Parathyroid adenoma (tissue), 2 donors: ENCODE data around the gene KRT3.

Experiments used
- H2AFZ ChIP-seq: fragments of 300-600 bp; sonication (generic); one replicate; pipeline ENCODE4 v1.7.0; 2017; ENCODE audit warnings: antibody characterized with exemption, mild to moderate bottlenecking
- H3K27ac ChIP-seq: fragments of 300-600 bp; sonication (generic); one replicate; pipeline ENCODE4 v1.7.0; 2017
- H3K27me3 ChIP-seq: fragments of 300-600 bp; sonication (generic); one replicate; pipeline ENCODE4 v1.7.0; 2017; ENCODE audit warnings: low read length; ENCODE audit not compliant: control insufficient read depth, insufficient read depth
- H3K36me3 ChIP-seq: fragments of 300-600 bp; sonication (generic); one replicate; pipeline ENCODE4 v1.7.0; 2017; ENCODE audit warnings: low read length; ENCODE audit not compliant: control insufficient read depth, insufficient read depth
- H3K4me1 ChIP-seq: fragments of 300-600 bp; sonication (generic); one replicate; pipeline ENCODE4 v1.7.0; 2017; ENCODE audit warnings: control low read depth
- H3K4me2 ChIP-seq: fragments of 300-600 bp; sonication (generic); one replicate; pipeline ENCODE4 v1.7.0; 2017; ENCODE audit warnings: low read length
- H3K4me3 ChIP-seq: fragments of 300-600 bp; sonication (generic); one replicate; pipeline ENCODE4 v1.7.0; 2017; ENCODE audit warnings: low read depth, low read length
- H3K79me2 ChIP-seq: fragments of 300-600 bp; sonication (generic); one replicate; pipeline ENCODE4 v1.7.0; 2017; ENCODE audit warnings: control low read depth
- H3K9ac ChIP-seq: fragments of 300-600 bp; sonication (generic); one replicate; pipeline ENCODE4 v1.7.0; 2017; ENCODE audit warnings: mild to moderate bottlenecking
- H3K9me3 ChIP-seq: fragments of 300-600 bp; sonication (generic); one replicate; pipeline ENCODE4 v1.7.0; 2017; ENCODE audit warnings: low read length; ENCODE audit not compliant: control insufficient read depth
- CTCF ChIP-seq: fragments of 300-600 bp; sonication (generic); IDR thresholded peaks from one replicate; pipeline ENCODE4 v1.7.0; 2017; ENCODE audit warnings: antibody characterized with exemption, mild to moderate bottlenecking
- donor health status: primary hyperparathyroidism.

Gene KRT3

GRCh38 chr12:52787324-52788191, 8.4 kb downstream of the KRT3 start:
- Histone ChIP-seq H3K9ac (no peak overlapping the region), H3K36me3 (no peaks in the 10 kb centered on the region), H3K4me2 (no peak overlapping the region), H3K79me2 (no peaks in the 10 kb centered on the region), H2AFZ (no peak overlapping the region), H3K9me3 (no peaks in the 10 kb centered on the region), H3K4me3 (no peak overlapping the region), H3K4me1 (no peaks in the 10 kb centered on the region), H3K27ac (no peak overlapping the region), H3K27me3 (no peaks in the 10 kb centered on the region)
- TF ChIP-seq CTCF, result no peak

- H3K9me3 ChIP-seq, result no peaks in the 10 kb centered on the region
- H3K4me1 ChIP-seq, result no peaks in the 10 kb centered on the region
- H3K4me2 ChIP-seq, result no peak overlapping the region
- no peaks in the 10 kb centered on the region for H3K27me3 ChIP-seq
- no peak overlapping the region for H3K27ac ChIP-seq
- H3K9ac ChIP-seq, result no peak overlapping the region
- H3K36me3 ChIP-seq, result no peaks in the 10 kb centered on the region
- TF ChIP-seq CTCF, result no peak
- no peak overlapping the region for H2AFZ ChIP-seq
- no peaks in the 10 kb centered on the region for H3K79me2 ChIP-seq
- H3K4me3 ChIP-seq, result no peak overlapping the region
Observed at GRCh38 chr12:52784909-52785308, 11.0 kb downstream of the KRT3 start.

GRCh38 chr12:52783563-52784316, 12.2 kb downstream of the KRT3 start:
- H3K79me2 ChIP-seq, result no peaks in the 10 kb centered on the region

GRCh38 chr12:52782502-52782901, 13.4 kb downstream of the KRT3 start:
- TF ChIP-seq CTCF, result no peak
- Histone ChIP-seq H3K27me3 (no peaks in the 10 kb centered on the region), H3K9me3 (no peaks in the 10 kb centered on the region), H3K79me2 (no peaks in the 10 kb centered on the region), H3K4me1 (no peaks in the 10 kb centered on the region), H2AFZ (no peak overlapping the region), H3K27ac (no peak overlapping the region), H3K36me3 (no peaks in the 10 kb centered on the region), H3K9ac (no peak overlapping the region), H3K4me3 (no peak overlapping the region), H3K4me2 (no peak overlapping the region)

More at GRCh38 chr12:52783563-52784316, 12.2 kb downstream of the KRT3 start:
- Histone ChIP-seq H3K36me3 (no peaks in the 10 kb centered on the region), H3K27me3 (no peaks in the 10 kb centered on the region), H3K9me3 (no peaks in the 10 kb centered on the region), H3K4me1 (no peaks in the 10 kb centered on the region), H2AFZ (no peak overlapping the region), H3K27ac (no peak overlapping the region), H3K4me2 (no peak overlapping the region), H3K4me3 (no peak overlapping the region), H3K9ac (no peak overlapping the region)
- TF ChIP-seq CTCF, result no peak
